Measurements from ENCODE around the gene ENTPD6. TPM values are rescaled to one million over a fixed set of nuclear protein-coding genes. Genes with fewer than 3 reads are reported as not detected.
"Not testable (repeated sequence)": the region's sequence is repeated elsewhere in the genome, so short reads cannot be mapped to it uniquely, and the experiment has no call there.

Gene ENTPD6
- total and polyA plus RNA-seq, 9 donors = 34.9 to 73.8 (median 47.1) TPM

- Histone ChIP-seq H3K4me3 (no peak overlapping the region), H3K36me3 (no peaks in the 10 kb centered on the region), H3K27me3 (no peaks in the 10 kb centered on the region), H3K9me3 (no peaks in the 10 kb centered on the region), H3K27ac (no peak overlapping the region), H3K4me1 (ENCODE audit: insufficient read depth) (no peaks in the 10 kb centered on the region)
- intact Hi-C loops (cut with DNase I) = no loop called here
- 87 to 96% (median 89%) methylated on average over 12 of the region's 12 CpGs for WGBS, 3 donors
- TF ChIP-seq CTCF (IDR thresholded peaks at IDR 0.05) (no peak), POLR2A (IDR thresholded peaks at IDR 0.05) (no peak), EP300 (IDR thresholded peaks at IDR 0.05) (no peak)
- DNase-seq = no peak
Observed at GRCh38 chr20:25259358-25259757, 63.8 kb downstream of the ENTPD6 start.

DNA sequence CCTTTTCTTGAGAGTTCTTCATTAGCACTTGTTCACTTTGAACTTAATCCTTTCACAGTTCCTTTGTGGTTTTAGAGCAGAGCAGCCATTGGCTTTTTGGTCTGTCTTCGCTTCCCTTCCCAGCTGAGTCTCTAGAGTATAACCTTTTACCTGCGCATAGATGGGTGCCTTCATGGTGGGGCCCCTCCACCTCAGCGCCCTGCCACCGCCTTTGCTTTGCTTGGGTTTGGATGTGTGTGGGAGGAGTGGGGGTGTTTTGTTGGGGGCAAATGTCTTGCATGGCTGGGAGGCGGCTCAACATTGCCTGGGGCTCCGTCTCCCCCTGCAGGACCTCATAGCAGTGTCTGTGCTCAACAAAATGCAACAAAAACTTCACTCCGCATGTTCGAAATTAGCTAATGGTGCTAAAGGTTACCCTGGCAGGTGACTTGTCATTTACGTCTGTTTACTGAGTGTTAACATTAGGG is 64.3 kb downstream of the ENTPD6 start:
- Histone ChIP-seq H3K27ac (no peak overlapping the region), H3K9me3 (no peaks in the 10 kb centered on the region), H3K4me3 (no peak overlapping the region), H3K36me3 (no peaks in the 10 kb centered on the region), H3K27me3 (no peaks in the 10 kb centered on the region), H3K4me1 (ENCODE audit: insufficient read depth) (no peaks in the 10 kb centered on the region)
- TF ChIP-seq POLR2A (IDR thresholded peaks at IDR 0.05) = no peak
- no peak for TF ChIP-seq CTCF (IDR thresholded peaks at IDR 0.05)
- no peak for TF ChIP-seq EP300 (IDR thresholded peaks at IDR 0.05)
- intact Hi-C loops (cut with DNase I) = no loop called here
- 97 to 98% (median 97%) methylated on average over 9 of the region's 9 CpGs for WGBS, 3 donors
- DNase-seq = no peak

DNA sequence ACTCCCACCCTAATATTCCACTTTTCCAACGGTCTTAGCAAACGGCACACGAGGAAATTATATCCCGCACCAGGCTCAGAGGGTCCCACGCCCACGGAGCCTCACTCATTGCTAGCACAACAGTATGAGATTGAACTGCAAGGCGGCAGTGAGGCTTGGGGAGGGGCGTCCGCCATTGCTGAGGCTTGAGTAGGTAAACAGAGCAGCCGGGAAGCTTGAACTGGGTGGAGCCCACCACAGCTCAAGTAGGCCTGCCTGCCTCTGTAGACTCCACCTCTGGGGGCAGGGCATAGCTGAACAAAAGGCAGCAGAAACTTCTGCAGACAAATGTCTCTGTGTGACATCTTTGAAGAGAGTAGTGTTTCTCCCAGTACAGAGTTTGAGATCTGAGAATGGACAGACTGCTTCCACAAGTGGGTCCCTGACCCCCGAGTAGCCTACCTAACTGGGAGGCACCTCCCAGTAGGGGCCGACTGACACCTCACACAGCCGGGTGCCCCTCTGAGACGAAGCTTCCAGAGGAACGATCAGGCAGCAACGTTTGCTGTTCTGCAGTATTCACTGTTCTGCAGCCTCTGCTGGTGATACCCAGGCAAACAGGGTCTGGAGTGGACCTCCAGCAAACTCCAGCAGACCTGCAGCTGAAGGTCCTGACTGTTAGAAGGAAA is 65.4 kb downstream of the ENTPD6 start:
- H3K27me3 ChIP-seq; H3K4me1 ChIP-seq (ENCODE audit: insufficient read depth); H3K36me3 ChIP-seq; H3K4me3 ChIP-seq; intact Hi-C loops (cut with DNase I); H3K27ac ChIP-seq; H3K9me3 ChIP-seq; DNase-seq: not testable (repeated sequence)
- WGBS, 3 donors = 91 to 95% (median 95%) methylated on average over 16 of the region's 16 CpGs

GRCh38 chr20:25269057-25269832 is 73.7 kb downstream of the ENTPD6 start:
- intact Hi-C loops (cut with DNase I) = no loop called here
- H3K36me3 ChIP-seq = no peaks in the 10 kb centered on the region
- no peaks in the 10 kb centered on the region for H3K9me3 ChIP-seq
- 80 to 89% (median 81%) methylated on average over 11 of the region's 11 CpGs for WGBS, 3 donors
- H3K4me1 ChIP-seq (ENCODE audit: insufficient read depth) = no peaks in the 10 kb centered on the region
- H3K27ac ChIP-seq = no peak overlapping the region
- TF ChIP-seq EP300 (IDR thresholded peaks at IDR 0.05) = no peak
- no peak for TF ChIP-seq POLR2A (IDR thresholded peaks at IDR 0.05)
- no peak for TF ChIP-seq CTCF (IDR thresholded peaks at IDR 0.05)
- no peaks in the 10 kb centered on the region for H3K27me3 ChIP-seq
- H3K4me3 ChIP-seq = no peak overlapping the region
- peak in 2 of 5 donors; percentile 7 to 16 for DNase-seq

GRCh38 chr20:25269833-25270170 is 74.3 kb downstream of the ENTPD6 start:
- peak in 2 of 5 donors; percentile 5 to 23 for DNase-seq
- intact Hi-C loops (cut with DNase I) = no loop called here
- H3K4me3 ChIP-seq = no peak overlapping the region
- no peaks in the 10 kb centered on the region for H3K27me3 ChIP-seq
- H3K36me3 ChIP-seq = no peaks in the 10 kb centered on the region
- H3K9me3 ChIP-seq = no peaks in the 10 kb centered on the region
- no peak overlapping the region for H3K27ac ChIP-seq
- TF ChIP-seq POLR2A (IDR thresholded peaks at IDR 0.05) (no peak), EP300 (IDR thresholded peaks at IDR 0.05) (no peak), CTCF (IDR thresholded peaks at IDR 0.05) (no peak)
- no peaks in the 10 kb centered on the region for H3K4me1 ChIP-seq (ENCODE audit: insufficient read depth)
- 94 to 98% (median 97%) methylated on average over 6 of the region's 6 CpGs for WGBS, 3 donors

Measured in ovary (tissue), 9 donors.